GM11168 (cell line): Measurements from ENCODE around the gene ASB16.

Experiments
- in situ Hi-C: fragments of 300-500 bp; cut with MboI; formaldehyde crosslinking; loops from one replicate; pipeline ENCODE4 v1.12.0; 2022; ENCODE audit warnings: low sequenced_read_pairs; ENCODE audit not compliant: unreplicated experiment

ASB16 gene

DNA sequence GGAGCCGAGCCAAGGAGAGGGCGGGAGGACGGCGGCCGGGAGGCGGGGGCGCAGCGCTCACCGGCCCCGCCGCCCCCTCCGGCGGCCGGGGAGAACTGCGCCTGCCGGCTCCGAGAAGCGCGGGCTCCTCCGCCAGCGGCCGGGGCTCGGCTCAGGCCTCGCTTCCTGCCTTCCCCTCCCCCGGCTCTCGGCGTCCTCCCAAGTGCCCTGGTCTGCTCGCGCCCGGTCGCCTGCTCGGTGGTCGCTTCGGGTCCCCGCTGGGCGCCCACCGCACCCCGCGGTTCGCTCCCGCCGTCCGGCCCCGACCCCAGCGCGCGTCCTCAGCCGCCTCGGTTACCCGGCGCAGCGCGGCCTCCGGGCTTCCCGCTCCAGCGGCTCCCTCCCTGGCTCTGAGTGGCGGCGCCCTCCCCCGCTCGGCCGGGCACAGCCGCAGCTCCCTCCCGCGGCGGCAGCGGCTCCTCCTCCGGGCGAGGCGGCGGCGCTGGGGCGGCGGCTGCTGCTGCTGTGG is 48.7 kb downstream of the ASB16 start:
- in situ Hi-C loops: loop anchor here (25.0 kb wide), 1 partner anchor 293 kb away; the partner anchor contains the start of gene GPATCH8

DNA sequence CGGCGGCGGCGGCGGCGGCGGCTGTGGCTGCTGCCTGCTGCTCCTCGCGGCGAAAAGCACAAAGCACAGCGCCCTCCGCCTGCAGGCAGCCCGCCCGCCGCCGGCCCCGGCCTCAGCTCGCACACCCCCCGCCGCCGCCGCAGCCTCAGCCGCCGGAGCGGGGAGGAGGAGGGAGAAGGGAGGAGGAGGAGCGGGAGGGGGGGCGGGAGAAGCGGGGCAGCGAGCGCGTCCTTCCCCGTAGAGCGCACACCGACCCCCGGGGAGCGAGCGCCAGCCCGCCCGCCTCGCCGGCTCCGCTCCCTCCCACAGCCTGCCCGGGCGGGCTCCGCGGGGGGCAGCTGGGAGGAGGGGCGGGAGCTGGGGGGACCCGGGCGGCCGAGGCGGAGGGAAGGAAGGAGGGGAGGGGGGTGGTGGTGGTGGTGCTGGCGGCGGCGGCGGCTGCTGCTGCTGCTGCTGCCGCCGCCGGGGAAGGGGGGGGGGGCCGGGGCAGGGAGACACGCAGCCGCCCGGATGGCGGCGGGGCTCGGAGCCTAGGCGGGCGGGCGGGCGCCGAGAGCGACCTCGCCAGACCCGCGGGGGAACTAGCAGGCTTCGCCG is 49.2 kb downstream of the ASB16 start, which contains the start of gene UBTF:
Gene UBTF, minus strand, starts transcription at position 60 of the 597 bp plus-strand sequence. CDS start 1,446 bp downstream, outside the sequence.
- in situ Hi-C loops: loop anchor here (25.0 kb wide), 1 partner anchor 293 kb away; the partner anchor contains the start of gene GPATCH8

DNA sequence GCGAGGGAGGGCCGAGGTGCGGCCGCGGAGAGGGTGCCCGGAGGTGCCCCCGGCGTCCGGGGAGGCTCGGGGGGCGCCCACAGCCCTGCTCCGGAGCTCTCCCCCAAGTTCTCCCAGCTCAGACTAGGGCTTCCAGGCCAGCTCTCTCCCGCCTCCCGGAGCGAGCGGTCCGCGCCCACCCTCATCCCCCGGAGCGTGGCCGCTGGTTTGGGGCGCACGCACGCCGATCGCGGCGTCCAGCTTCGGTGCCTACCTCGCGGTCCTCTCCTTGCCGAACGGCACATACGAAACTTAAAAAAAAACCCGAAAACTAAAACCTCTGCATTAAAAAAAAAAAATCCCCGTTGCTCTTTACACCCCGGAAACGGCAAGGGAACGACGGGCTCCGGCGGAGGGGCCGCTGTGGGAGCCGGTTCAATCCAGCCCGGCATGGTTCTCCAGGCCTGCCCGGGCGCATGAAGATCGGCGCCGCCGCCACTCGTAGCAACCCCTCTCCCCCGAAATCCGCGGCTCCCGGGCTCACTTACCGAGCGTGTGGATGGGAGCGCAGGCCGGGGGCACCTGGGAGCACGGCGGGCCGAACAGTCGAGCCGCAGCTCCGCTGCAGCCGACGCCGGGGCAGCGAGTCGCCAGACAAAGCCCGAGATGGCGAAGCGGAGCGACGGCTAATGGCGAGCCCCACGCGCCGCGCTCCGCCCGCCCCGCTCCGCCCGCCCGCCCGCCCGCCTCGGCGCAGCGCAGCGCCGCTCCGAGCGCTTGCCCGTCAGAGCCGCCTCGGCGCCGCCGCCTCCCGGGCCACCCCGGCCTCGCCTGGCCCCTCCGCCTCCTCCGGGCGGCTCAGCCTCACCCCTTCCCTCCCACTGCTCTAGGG is 49.9 kb downstream of the ASB16 start:
- in situ Hi-C loops: loop anchor here (25.0 kb wide), 1 partner anchor 292 kb away; the partner anchor contains the start of gene GPATCH8

DNA sequence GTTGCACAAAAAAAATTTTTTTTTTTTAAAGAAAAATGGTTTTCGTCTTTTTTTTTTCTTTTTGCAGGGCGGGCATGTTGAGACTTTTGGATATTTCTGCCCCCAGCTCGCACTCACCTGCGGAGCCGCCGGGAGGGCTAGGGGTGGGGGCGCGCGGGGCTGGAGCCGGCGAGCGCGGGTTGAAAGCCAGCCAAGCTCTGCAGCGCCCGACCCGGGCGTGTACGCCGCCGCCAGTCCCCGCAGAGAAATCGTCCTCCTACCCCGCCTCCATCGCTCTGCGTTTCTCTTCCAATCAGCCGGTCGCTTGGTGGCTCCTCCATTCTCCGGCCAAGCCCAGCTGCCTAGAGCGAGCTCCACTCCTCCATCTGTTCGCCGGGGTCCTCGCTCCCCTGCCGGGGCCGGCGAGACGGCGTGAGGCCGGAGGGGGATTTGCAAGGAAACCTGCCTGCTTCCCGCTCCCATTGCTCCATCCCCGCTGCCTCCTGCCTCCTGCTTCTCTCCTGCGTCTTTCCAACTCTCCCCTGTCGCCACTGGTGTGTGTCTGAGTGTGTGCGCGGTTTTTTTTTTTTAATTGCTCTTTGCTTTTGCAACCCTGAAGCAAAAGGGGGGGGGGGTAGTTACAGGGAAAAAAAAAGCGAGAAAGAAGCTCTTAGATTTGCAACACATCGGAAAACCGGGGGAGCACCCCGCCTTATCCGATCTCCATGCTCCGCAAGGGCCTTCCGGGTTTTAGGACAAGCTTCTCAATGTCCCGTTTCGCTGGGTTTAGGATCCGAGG is 50.8 kb downstream of the ASB16 start:
- in situ Hi-C loops: loop anchor here (25.0 kb wide), 1 partner anchor 291 kb away; the partner anchor contains the start of gene GPATCH8

DNA sequence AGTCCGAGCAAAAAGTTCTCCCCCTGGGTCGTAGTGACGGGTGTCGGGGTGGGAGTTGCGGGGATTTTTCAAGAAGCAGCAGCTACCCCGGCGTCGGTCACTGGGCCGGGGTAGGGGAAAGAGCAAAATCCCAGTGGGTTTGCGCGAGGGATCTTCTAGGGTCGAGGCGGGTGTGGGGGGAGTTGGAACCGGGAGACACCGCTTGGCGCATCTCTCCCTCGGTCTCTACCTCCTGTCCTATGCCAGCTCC is 51.3 kb downstream of the ASB16 start:
- in situ Hi-C loops: loop anchor here (25.0 kb wide), 1 partner anchor 291 kb away; the partner anchor contains the start of gene GPATCH8

DNA sequence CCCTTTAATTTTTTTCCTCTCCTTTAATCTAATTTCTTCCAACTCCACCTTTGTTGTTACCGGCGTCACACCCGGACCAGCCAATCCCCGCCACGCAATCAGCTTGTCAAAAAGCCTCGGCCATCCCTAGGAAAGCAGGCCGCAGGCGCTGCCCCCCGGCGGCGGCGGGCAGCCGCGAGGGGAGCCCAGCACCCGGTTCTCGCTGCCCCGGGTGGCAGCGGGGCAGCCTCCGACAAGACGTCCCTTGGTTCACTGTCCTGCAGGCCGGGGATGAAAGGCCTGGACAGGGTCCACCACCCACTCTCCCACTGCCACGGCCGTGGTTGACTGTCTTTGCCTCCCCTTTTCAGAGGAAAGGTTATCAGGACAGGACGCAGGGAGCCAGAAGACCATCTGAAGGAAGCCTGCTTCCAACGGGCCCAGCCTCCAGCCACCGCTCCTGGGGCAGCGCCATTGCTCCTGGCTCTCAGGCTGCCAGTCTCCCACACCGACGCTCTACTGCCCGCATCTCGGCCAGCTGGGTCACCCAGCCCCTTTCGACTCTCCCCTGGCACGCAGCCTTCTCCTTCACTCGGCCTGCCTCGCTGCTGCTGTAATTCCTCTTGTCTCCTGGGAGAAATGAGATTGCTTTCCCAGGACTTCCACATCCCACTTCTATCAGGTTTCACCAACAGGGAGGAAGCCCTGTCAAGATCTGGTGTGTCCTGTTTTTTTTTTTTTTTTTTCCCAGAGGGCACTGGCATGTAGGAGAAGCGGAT is 51.8 kb downstream of the ASB16 start:
- in situ Hi-C loops: loop anchor here (25.0 kb wide), 1 partner anchor 290 kb away; the partner anchor contains the start of gene GPATCH8

DNA sequence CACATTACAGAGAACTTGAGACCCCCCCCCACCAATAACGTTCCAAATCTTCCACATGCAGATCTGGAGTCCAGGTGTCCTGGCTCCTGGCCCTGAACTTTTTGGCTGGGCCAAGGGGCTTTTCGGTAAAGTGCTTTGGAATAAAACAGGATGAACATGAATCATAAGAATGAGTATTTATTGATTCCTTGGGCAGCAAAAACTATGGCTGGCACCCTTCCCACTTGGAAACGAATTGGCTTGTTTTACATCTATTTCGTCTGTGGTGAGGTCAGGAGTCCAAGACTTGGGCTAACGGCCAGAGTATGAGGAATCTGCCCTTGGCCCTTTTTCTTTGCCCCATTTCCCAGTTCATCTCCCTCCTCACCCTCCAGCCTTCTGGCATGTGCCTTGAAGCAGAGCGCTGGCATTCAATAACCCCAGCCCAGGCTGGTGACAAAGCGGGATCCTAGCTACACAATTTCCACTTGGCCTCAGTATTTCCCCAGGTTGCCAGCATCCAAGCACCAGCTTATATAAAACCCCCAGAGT is 53.1 kb downstream of the ASB16 start:
- in situ Hi-C loops: loop anchor here (25.0 kb wide), 1 partner anchor 289 kb away; the partner anchor contains the start of gene GPATCH8
